NCI-H524 treated with DMSO at 0.1 percent for 48 hours (cell line): Measurements from ENCODE around the gene ARMC10.
"Not testable (repeated sequence)": the region's sequence is repeated elsewhere in the genome, so short reads cannot be mapped to it uniquely, and the experiment has no call there.

ENCODE experiments used
- DNase-seq: peaks from one replicate; lab custom pipeline; 2025; lab: John Stamatoyannopoulos, UW

The ARMC10 gene

DNA sequence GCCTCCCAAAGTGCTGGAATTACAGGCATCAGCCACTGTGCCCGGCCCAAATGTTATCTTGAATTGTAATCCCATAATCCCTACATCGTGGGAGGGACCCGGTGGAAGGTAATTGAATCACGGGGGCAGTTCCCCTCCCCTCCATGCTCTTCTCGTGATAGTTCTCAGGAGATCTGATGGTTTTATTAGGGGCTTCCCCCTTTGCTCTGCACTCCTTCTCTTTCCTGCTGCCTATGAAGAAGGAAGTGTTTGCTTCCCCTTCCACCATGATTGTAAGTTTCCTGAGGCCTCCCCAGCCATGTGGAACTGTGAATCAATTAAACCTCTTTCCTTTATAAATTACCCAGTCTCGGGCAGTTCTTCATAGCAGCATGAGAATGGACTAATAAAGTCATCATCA is 3.3 kb downstream of the ARMC10 start:
- not testable (repeated sequence) for DNase-seq

DNA sequence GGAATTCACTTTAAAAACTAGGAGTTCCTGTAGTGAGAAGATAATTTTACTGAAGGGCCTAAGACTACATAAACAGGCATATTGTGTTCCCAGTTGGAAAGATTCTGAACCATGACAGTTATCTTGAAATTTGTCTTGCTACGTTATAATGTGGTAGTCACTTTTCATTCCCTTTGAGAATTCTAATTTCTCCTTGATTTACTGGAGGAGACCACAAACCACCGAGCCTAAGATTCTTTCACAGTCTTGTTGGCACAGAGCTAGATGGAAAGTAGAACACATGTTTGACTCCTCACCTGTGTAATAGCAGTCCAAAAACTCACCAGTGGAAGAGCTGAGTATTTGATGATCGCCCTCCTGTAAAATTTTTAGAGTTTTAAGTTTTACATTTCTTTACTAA is 4.9 kb downstream of the ARMC10 start:
- no peak for DNase-seq

DNA sequence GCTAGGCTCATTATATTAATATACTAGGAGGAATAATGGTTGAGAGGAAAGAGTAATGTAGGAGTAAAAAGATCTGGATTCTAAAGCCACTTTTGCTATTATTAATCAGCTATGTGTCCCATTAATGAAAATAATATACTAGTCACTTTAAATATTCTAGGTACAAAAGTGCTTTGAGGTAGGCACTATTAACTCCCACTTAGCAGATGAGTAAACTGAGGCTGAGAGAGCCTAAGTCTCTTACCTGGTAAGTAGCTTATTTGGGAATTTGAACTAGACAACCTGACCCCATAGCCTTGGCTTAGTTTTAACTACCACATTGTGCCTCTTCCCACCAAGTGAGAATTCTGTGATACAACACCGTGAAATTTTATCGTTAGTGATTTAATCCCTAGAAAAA is 6.0 kb downstream of the ARMC10 start:
- no peak for DNase-seq

DNA sequence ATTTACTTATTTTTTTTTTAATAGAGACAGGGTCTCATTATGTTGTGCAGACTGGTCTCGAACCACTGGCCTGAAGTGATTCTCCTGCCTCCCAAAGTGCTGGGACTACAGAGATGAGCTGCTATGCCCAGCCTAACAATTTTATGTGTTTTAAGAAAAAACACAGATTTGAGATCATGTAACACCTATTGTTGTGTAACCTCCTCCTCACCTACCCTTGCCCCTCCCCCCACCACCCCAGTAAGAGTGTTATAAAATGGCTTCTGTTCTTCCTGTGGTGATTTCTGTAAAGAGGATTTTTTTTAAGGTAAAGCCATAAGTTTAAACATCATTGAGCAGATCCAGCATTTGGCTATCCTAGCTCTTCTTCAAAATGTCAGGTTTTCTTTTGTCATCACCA is 7.6 kb downstream of the ARMC10 start:
- DNase-seq = no peak

DNA sequence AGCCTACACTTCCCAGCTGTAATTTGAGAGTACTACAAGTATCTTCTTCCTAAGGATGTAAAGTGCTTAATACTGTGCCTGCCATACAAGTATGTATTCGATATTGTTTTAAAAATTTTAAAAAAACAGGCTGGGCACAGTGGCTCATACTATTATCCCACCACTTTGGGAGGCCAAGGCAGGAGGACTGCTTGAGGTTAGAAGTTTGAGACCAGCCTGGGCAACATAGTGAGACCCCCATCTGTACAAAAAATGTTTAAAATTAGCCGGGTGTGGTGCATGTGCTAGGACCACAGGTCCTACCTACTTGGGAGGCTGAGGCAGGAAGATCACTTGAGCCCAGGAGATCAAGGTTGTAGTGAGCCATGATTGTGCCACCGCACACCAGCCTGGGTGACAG is 8.3 kb downstream of the ARMC10 start:
- DNase-seq = no peak

DNA sequence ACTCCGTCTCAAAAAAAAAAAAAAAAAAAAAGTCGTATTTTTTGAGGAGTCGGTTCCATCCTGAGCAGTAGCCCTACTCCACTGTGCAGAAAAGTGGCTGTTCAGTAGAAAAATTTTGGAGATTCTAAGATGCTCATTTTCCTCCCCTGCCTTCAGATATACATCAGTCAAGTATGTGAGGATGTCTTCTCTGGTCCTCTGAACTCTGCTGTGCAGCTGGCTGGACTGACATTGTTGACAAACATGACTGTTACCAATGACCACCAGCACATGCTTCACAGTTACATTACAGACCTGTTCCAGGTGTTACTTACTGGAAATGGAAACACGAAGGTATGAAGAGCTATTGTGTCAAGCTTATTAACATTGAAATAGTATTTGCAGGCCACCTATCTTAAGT is 17.4 kb downstream of the ARMC10 start:
- not testable (repeated sequence) for DNase-seq

DNA sequence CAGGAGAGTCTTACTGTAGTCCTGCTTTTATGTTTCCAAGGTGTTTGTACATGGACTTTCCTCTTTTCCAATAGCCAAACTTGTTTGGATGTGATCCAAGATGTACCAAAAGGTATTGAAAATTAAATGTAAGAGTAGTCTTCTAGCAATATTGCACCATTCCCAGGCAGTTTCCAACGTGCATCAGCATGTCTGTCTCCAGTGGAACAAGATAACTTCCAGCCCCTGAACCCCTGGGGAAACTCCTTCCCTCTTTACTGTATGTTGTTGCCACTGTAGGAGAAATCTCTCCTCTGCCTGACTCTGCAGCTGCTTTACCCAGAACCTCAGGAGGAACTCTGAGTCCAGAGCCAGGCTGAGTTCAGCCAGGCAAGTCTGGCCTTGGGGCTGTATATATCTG is 18.5 kb downstream of the ARMC10 start:
- no peak for DNase-seq

DNA sequence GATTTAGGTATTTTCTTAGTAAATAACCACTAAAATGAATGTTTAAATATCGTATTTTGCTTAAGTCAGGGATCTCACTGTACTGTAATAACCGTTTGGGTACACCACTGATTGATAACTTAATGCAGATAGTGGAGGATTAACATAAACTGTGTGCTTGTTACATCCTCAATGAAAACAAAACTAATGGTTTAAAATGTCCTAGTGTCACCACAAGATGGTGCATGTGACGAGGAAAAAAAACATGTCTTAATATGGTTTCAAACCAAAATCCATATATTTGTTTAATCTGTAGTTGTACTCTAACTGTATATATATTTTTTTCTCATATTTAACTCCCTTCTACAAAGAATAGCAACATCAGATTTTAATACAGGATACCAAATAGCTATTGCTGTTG is 19.2 kb downstream of the ARMC10 start:
- DNase-seq = no peak

DNA sequence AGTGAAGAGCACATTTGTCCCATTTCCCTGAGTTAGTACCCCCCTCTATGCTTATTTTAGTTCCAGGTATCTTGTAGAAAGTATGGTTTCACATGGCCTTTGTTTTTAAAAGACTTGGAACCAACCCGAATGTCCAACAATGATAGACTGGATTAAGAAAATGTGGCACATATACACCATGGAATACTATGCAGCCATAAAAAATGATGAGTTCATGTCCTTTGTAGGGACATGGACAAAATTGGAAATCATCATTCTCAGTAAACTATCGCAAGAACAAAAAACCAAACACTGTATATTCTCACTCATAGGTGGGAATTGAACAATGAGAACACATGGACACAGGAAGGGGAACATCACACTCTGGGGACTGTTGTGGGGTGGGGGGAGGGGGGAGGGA is 20.6 kb downstream of the ARMC10 start:
- DNase-seq = not testable (repeated sequence)

DNA sequence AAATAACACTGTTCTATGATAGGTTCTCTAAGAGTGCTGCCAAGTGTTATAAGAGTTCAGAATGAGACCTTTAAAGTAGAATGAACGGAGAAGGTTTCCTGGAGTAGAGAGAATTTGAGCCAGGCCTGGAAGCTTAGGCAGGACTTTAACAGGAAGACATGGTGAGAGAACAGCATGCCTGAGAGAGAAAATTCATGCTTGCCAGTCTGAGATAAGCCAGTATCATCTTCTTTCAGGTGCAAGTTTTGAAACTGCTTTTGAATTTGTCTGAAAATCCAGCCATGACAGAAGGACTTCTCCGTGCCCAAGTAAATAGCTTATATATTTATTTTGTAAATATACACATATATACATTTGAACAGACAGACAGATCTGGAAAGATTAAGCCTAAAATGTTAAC is 22.1 kb downstream of the ARMC10 start:
- no peak for DNase-seq

DNA sequence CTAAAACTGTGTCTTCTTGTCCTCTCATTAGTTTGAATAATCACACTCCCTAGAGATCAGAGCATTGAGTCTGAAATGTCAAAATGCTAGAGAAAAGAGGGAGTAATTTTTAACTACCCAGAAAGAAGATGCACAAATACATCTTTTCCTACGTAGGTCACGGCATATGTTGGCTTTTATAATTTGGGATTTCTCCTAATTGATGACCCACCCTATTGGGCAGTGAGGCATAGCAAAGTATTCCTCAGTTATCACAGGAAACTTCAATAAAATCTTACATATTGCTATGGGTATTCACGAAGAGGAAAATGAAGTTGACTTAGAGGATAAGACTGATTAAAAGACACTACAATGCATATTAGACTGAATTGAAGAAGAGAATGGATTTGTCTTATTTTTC is 25.4 kb downstream of the ARMC10 start:
- DNase-seq = no peak

DNA sequence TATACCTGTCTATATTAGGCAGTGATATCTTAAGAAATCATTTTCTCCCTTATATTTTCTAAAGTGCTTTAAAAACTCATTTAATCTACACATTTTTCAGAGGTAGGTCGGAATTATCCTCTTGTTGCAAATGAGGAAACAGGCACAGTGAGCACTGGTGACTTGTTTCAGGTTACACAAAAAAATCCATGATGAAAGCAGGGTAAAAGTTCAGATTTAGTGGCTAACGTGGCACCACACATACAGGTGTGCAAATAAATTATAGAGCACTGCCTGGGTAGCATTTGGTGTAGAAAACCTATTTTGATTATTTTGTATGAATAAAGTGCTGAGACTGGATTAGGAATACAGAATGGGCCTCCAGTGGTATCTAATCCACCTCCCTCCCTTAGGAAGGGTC is 26.6 kb downstream of the ARMC10 start:
- DNase-seq = no peak

DNA sequence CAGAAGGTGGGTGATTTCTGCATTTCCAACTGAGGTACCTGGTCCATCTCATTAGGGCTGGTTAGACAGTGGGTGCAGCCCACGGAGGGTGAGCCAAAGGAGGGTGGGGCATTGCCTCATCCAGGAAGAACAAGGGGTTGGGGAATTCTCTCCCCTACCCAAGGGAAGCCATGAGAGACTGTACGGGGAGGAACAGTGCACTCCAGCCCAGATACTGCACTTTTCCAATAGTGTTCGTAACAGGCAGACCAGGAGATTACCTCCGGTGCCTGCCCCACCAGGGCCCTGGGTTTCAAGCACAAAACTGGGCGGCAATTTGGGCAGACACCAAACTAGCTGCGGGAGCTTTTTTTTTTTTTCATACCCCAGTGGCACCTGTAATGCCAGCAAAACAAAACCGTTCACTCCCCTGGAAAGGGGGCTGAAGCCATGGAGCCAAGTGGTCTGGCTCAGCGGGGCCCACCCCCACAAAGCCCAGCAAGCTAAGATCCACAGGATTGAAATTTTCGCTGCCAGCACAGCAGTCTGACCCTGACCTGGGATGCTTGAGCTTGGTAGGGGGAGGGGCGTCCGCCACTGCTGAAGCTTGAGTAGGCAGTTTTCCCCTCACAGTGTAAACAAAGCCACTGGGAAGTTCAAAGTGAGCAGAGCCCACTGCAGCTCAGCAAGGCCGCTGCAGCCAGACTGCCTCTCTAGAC is 31.2 kb downstream of the ARMC10 start:
- DNase-seq = no peak

DNA sequence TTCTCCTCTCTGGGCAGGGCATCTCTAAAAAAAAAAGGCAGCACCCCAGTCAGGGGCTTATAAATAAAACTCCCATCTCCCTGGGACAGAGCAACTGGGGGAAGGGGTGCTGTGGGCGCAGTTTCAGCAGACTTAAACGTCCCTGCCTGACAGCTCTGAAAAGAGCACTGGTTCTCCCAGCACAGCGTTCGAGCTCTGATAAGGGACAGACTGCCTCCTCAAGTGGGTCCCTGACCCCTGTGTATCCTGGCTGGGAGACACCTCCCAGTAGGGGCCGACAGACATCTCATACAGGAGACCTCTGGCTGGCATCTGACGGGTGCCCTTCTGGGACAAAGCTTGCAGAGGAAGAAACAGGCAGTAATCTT is 31.7 kb downstream of the ARMC10 start:
- DNase-seq = not testable (repeated sequence)

DNA sequence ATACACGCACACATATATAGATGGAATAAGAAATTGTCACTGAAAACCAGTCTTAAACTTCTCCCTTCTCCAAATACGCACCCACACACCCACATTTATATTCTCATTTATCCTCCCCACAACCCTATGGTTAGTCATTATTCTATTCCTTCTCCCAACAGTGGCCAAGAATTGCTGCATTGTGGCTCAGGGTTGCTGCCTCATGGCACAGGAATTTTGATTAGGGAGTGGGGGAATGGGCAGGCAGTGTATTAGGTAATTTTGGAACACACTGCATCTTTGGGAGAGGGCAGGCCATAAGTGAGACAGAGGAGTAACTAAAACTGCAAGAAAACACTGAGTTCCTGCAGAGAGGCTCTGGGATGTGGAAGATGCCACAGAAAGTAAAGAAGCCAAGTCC is 38.2 kb downstream of the ARMC10 start:
- no peak for DNase-seq

DNA sequence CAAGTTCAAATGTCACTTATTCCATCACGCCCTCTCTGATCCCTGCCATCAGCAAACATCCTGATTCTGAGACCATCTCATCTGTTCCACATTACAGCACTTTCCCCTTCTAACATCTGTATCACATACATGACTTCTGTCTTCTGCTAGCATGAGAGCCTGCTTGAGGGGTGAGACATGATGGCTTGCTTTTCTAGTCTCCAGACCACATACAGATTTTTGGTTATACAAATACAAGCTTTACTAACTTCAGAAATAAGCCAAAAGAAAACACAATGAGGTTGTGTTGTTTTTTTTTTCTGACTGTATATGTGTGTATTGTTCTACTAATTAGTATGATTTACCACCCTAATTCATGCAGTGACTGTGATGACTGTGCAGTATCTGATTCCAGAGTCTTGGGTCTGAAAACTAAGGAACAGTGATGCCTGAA is 39.7 kb downstream of the ARMC10 start:
- no peak for DNase-seq

DNA sequence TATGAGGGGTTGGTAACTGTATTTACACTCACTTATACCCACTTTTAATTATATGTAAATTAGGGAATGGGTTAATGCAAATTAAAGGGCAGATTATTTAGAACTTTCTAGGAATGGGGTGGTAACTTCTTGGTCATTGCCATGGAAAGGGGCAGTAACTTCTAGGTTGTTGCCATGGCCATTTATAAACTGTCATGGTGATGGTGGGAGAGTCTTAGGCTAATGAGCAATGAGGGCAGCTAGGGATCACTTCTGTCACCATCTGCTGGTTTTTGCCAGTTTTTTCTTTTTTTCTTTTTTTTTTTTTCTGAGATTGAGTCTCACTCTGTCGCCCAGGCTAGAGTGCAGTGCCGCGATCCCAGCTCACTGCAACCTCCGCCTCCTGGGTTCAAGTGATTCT is 40.8 kb downstream of the ARMC10 start:
- DNase-seq = no peak

DNA sequence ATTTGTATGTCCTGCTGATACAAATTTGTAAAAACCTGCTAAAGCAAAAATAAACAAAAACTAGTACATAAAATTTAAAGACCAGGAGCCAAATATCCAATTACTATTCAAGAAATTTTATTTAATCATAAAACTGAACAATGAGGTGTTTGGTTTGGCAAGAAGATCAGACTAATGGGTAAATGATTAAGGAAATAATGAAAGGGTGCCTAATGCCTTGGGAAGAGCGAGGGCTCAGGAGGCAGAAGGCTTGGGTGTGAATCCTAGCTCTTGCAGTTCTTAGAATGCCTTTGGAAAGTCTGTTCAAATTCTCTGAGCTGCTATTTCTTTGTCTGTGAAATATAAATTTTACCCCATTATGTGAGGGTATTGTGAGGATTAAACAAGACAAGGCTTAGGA is 41.6 kb downstream of the ARMC10 start:
- no peak for DNase-seq

DNA sequence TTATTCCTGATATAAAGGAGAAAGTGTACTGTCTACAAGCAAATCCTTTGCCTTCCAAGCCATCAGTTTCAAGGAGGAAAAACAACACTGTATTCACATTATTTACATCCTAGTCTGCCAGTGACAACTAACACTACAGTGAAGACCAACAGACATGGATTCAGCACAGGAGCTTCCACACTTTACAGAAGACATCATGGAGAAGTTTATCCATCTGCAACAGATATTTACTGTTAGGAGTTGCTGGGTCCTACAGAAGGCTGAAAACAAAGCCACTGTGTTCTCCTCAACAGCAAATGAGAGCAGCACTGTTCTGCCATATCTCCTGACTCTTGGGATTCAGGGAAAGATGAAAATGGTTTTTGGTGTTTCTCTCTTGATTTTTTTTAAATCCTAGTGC is 42.1 kb downstream of the ARMC10 start:
- no peak for DNase-seq

DNA sequence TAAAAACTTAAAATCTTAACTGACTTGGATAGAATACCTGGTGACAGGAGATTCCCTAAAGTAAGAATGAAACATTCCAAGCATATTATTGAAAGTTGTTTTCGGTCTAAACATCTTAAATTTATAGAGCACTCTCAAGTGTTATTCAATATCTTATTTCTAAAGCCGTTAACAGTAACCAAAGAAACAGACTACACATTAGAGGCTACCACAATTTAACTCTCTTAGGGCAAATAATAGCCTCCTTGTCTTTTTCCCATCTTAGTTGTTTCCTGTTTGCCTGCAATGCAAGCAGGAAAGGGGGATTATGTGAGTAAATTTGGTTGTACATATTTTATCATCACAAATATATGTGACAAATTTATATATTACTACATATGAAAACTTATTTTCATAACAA is 42.5 kb downstream of the ARMC10 start:
- no peak for DNase-seq

DNA sequence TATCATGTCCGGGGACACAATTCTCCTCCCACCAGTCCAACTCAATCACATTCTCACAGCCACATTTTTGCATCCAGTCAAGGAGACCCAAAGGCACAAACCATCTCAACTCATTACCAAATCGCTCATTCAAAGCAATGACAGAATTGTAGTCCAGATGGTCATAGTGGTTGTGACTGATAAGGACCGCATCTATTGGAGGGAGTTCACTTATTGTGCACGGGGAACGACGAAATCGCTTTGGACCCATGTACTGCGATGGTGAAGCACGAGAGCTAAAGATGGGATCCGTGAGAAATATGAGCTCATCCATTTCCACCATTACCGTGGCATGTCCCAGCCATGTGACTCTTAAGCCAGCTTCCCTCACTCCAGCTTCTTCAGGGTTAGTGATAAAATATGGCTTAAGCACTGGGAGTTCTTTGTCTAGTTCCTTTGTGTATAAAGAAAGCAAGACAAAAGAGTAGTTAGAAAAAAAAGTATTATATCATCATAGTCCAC is 44.9 kb downstream of the ARMC10 start:
- no peak for DNase-seq

DNA sequence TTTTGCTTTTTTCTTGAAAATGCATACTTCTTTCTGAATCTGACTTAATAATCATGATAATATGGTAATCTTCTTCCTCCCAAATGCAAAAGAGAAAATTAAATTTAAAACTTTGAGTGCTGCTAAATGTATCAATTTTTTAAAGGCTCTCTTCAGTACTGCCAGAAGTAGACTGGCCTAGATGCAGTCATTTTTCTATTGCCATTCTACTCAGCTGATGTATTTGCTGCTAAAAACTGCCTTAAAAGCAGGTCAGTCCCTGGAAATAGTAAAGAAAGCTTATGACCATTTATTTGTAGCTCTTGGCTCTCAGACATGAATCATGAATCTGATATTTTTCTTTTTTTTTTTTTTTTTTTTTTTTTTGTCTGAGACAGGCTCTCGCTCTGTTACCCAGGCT is 45.4 kb downstream of the ARMC10 start:
- DNase-seq = no peak

DNA sequence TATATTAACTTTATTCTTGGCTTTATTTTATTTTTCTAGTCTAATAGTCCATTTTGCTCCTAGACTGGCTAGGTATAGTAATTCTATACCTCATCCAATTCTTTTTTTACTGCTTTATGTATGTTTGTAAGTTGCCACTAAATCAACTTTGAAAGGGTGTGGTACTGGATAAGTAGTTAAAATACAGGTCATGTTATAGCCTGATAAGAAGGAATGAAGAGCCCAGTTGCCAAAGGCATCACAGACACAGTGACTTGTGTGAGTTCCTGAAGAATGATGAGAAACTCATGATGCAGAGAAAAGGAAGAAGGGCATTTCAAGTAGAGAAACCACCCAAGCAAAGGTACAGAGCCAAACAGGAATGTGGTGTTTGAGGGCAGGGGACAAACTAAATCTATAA is 46.7 kb downstream of the ARMC10 start:
- DNase-seq = no peak

DNA sequence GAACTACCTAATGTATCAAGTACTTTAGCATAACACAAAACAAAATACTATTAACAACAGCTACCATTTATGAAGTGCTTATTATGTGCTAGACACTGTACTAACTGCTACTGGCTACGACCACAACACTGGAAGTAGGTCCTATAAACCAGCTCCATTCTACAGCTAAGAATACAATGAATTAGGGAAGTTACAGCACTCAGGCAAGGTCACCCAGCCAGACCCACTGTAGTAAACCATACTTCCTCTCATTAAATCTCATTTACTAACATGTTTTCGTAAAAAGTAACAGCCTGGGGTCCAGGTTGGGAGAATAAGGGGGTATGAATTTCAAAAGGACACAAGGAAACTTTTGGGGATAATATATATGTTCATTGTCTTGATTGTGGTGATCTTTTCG is 48.6 kb downstream of the ARMC10 start:
- DNase-seq = no peak
